Measurements from ENCODE around the gene ZNF501.

Gene ZNF501

GRCh38 chr3:44729384-44729910 is at the start of gene ZNF501:
Gene ZNF501 (plus strand): TSS chr3:44729635. CDS start chr3:44734422, 4,787 bp downstream.
- peak; percentile 97 for DNase-seq (ENCODE audit: low read depth, low spot score)

- no peak for DNase-seq (ENCODE audit: low read depth, low spot score)
Measured at GRCh38 chr3:44680921-44681455, 48.4 kb upstream of the ZNF501 start.

GRCh38 chr3:44682182-44682896 is 47.1 kb upstream of the ZNF501 start:
- no peak for DNase-seq (ENCODE audit: low read depth, low spot score)

- DNase-seq (ENCODE audit: low read depth, low spot score), result peak; percentile 80
Measured at GRCh38 chr3:44685128-44685800, 44.2 kb upstream of the ZNF501 start.

- DNase-seq (ENCODE audit: low read depth, low spot score), result no peak
Measured at GRCh38 chr3:44687898-44688297, 41.5 kb upstream of the ZNF501 start.

GRCh38 chr3:44712455-44713075 is 16.9 kb upstream of the ZNF501 start, which contains the start of gene ZNF502:
Gene ZNF502 (plus strand): TSS chr3:44712660. CDS start chr3:44720262, 7,602 bp downstream.
- peak; percentile 92 for DNase-seq (ENCODE audit: low read depth, low spot score)

- DNase-seq (ENCODE audit: low read depth, low spot score), result no peak
Measured at GRCh38 chr3:44721231-44722102, 8.0 kb upstream of the ZNF501 start.

GRCh38 chr3:44722103-44722401 is 7.4 kb upstream of the ZNF501 start:
- DNase-seq (ENCODE audit: low read depth, low spot score), result no peak

- DNase-seq (ENCODE audit: low read depth, low spot score), result no peak
Measured at GRCh38 chr3:44734646-44735168, 5.3 kb downstream of the ZNF501 start.

GRCh38 chr3:44761101-44761423 is 31.6 kb downstream of the ZNF501 start:
- DNase-seq (ENCODE audit: low read depth, low spot score), result no peak

- peak; percentile 98 for DNase-seq (ENCODE audit: low read depth, low spot score)
Measured at GRCh38 chr3:44761424-44762169, 32.2 kb downstream of the ZNF501 start, which contains the start of the genes KIAA1143 and KIF15. Gene KIAA1143 (minus strand): TSS chr3:44761619. CDS start chr3:44761602, 17 bp downstream. Gene KIF15 (plus strand): TSS chr3:44761794. CDS start chr3:44761866, 72 bp downstream.

- DNase-seq (ENCODE audit: low read depth, low spot score), result no peak
Measured at GRCh38 chr3:44762170-44762677, 32.8 kb downstream of the ZNF501 start.

- no peak for DNase-seq (ENCODE audit: low read depth, low spot score)
Measured at GRCh38 chr3:44762690-44763089, 33.3 kb downstream of the ZNF501 start.

GRCh38 chr3:44764248-44764647 is 34.8 kb downstream of the ZNF501 start:
- DNase-seq (ENCODE audit: low read depth, low spot score), result no peak

- DNase-seq (ENCODE audit: low read depth, low spot score), result no peak
Measured at GRCh38 chr3:44771424-44772098, 42.1 kb downstream of the ZNF501 start.

- DNase-seq (ENCODE audit: low read depth, low spot score), result no peak
Measured at GRCh38 chr3:44772099-44772442, 42.6 kb downstream of the ZNF501 start.

GRCh38 chr3:44782891-44783290 is 53.5 kb downstream of the ZNF501 start:
- DNase-seq (ENCODE audit: low read depth, low spot score), result no peak

Data from ELF-1 (cell line).